ENCODE measurements around the gene ERCC2.
A peak's percentile ranks its signal among the peaks of the same experiment; 100 is the strongest.

ERCC2 gene

DNA sequence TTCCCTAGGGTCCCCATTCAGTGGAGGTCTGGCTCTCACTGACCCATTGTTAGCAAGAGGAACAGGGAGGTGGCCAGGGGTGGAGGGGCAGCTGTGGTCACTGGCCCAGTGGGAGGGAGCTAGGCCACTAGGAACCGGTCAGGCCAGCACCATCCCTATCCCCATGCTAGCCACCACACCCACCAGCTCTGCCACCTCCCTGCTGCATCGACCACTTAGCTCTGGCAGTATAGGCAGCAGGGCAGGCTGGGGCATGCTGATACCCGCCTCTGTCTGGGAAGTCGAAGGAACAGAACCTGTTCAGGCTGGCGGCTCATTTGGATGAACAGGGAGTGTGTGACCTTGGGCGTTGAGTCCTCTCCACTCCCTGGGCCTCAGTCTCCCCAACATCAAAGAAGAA is 29.8 kb upstream of the ERCC2 start:
- no peak for DNase-seq

DNA sequence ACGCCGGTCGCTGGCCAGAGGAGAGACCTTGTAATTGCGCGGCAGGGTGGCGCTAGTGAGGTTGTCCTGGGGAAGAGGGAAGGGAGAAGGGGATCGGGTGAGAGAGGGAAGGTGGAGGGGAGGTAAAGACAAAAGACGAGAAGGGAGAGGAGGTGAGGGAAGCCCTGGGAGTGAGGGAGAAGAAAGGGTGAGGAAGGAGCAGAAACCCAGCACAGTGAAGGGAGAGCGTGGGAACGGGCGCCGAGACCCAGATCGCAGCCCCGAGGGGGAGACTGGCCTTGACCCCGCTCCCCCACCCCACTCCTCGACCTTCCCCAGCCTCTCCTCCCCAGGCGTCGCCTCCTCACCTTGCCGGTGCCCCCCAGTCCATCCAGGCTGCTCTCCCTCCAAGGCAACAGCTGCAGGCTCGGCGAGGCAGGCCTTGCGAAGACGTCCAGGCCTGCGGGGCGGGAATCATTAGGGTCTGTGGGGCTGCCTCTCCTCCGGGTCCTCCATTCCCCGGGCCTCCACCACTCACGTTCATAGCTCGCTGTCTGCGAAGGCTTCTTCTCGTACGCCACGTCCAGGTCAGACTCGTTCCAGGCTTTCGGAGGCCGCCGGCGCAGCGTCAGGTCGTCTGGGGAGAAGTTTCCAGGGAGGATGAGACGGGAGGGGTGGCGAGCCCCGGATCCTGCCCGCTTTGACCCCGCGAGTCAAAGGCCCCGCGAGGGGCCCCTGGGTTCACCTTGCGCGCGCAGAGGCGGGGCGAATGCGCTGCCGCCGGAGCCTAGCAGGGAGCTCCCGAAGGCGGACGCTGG is 25.6 kb upstream of the ERCC2 start:
- peak in 2 of 3 donors; percentile 37 to 42 for DNase-seq

DNA sequence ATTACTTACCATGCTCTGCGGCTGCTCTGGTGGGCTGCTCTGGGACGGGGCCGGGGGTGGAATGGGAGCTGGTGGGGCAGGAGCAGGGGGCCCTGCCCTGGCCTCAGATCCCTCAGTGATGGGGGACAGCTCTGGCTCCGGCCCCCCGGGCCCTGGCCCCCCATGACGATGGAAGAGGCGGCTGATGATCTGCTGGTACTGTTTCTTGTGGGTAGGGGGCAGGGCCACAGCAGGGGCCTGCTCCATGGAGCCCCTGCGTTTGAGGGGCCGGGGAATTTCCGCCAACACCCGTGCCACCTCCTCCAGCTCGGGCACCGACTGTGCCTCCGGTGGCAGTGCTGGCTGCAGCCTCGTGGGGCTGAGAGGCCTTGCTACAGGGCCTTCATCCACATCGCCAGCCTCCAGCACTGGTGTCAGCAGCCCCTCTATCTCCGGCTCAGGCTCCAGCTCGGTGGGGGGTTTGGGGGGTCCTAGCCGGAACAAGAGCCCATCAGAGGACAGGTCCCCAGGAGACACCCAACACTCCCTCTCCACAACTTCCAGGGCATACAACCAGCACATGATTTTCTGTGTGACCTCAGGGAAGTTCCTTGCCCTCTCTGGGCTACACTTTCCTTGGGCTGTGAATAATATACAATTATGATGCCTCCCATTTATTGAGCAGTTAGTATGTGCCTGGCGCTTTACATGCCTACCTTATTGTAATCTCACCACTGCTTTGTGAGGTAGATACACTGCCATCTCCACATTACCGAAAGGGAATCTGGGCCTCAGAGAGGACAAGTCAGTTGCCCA is 21.7 kb upstream of the ERCC2 start:
- DNase-seq: no peak

DNA sequence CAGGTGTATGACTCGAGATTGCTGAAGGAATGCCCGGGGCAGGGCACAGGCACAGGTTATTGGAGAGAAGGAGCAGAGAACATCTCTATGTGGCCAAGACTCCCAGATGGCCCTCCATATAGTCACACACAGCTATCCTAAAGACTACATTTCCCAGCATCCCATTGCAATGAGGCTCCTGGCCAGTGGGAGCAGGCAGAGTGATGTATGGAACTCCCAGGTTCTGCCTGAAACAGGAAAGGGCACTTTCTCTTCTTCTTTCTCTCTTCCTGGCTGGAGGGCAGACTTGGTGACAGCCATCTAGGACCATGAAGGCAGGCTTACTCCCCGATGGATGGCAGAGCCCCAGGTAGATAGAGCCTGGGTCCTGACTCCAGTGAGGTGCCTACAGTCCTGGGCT is 21.0 kb upstream of the ERCC2 start:
- peak; percentile 41 to 50 (median 49) for DNase-seq

DNA sequence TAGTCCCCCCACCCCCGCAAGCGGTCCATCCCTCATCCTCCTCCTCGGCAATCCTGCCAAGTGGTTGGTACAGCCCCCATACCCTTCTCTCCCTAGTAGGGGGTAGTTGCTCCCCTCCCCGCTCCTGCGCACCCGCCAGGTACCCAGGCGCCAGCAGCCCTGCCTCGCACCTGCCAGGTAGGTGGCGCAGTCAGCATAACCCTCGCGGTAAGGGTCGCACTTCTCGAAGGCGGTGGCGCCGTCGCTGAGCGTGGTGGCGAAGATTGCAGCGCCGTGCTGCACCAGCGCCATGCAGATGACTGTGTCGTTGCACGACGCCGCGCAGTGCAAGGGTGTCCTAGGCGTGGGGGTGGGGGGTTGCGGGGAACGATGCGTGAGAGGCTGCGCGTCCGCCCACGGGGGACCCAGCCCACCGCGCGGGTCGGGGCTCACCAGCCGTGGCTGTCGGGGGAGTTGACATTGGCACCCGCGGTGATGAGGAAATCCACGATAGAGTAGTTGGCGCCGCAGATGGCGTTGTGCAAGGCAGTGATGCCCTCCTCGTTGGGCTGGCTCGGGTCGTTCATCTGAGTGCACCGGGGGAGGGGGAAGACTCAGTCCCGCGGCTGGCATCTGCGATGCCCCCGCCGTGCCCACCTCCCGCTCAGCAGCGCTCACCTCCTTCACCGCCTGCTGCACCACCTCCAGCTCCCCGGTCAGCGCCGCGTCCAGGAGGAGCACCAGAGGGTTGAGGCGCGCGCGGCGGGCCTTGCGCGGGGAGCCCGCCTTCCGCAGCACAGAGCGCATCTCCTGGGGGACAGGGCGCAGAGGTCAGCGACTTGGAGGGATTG is 15.2 kb upstream of the ERCC2 start:
- DNase-seq: no peak

DNA sequence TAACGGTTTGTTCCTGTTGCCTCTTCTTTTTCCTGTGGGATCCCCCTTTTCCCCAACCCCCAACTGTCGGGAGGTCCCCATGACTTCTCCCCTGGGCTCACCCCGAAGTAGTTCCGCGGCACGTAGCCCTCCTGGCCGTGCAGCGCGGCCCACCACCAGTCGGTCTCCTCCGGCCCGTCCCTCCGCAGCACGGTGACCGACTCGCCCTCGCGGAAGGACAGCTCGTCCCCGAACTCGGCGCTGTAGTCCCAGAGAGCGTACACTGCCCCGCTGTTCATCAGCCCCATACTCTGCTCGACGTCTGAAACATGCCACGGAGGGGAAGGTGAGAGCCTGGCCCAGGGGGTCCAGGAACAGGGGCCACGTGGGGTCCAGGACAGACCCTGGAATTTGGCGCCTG is 12.1 kb upstream of the ERCC2 start:
- no peak for DNase-seq

DNA sequence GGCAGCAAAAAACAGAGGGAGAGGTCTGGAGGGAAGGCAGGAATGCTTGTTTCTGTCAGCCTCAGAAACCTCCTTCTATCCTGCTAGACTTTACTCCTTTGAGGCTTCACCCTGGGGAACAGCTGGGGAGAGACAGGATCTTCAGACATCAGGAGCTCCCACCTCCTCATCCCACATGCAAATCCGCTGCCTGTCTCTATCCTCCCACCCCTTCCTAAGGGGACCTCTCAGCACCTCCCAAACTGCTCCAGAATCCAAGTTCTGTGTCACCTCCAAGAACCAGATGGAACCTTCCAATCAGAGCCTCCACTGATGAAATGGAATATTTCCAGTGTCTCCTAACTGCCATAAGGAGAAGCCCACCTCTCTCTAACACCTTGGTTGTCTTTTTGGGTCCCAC is 9.7 kb upstream of the ERCC2 start:
- DNase-seq: no peak

DNA sequence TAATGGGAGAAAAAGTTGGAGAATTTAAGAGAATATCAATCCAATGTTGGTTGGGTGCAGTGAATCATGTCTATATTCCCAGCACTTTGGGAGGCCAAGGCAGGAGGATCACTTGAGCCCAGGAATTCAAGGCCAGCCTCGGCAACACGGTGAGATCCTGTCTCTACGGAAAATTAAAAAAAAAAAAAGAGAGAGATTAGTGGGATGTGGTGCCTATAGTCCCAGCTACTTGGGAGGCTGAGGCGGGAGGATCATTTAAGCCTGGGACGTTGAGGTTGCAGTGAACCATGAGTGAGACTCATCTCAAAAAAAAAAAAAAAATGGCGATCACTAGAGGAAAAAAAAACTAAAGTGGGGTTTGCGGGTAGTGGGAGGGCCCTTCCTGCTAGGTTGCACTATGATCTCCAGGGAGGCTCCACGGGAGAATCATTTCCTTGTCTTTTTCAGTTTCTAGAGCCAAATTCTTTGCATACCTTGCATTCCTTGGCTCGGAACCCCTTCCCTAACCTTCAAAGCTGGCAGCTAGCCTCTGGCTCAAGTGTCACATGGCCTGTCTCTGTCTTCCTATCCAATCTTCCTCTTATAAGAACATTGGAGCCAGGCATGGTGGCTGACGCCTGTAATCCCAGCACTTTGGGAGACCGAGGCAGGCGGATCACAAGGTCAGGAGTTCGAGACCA is 5.8 kb upstream of the ERCC2 start:
- DNase-seq: no peak

DNA sequence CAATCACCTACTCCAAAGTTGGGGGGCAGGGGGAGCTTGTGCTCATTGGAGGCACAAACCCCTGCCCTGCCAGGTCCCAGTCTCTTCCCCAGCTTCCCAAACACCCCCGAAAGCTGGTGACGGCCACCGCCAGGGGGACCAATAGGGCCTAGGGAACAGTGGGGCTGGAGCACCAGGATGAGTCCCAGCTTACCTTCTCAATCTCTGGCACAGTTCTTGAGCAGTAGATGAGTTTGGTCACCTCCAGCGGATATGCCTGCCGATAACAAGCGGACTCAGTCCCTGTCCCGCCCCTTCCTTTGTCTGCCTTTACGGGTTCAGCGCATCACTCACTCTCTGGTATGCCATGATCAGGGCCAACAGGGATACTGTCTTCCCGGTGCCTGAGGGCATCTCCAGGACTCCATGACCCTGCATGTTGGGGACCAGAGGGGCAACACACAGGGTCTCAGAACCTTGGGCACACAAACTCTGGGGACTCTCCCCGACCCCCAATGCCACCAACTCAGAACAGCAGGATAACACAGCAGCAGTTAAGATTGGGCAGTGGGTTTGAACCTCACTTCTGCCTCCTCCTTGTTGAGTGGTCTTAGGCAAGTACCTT is 1.5 kb downstream of the ERCC2 start:
- no peak for DNase-seq

DNA sequence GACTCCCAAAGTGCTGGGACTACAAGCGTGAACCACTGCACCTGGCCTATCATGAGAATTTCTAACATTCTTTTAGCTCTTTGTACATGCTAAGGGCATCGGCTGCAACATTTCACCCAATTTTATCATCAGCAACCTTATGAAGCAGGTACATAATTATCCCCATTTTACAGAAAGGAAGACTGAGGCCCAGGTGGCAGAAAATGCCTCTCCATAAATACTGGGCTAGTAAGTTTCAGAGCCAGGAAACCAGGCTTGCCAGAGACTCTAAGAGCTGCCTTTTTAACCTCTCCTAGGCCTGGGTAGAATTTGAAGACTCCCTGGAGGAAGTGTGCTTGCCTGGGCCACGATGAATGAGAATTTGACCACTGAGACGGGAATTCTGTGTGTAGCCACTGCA is 2.2 kb downstream of the ERCC2 start:
- DNase-seq: no peak

DNA sequence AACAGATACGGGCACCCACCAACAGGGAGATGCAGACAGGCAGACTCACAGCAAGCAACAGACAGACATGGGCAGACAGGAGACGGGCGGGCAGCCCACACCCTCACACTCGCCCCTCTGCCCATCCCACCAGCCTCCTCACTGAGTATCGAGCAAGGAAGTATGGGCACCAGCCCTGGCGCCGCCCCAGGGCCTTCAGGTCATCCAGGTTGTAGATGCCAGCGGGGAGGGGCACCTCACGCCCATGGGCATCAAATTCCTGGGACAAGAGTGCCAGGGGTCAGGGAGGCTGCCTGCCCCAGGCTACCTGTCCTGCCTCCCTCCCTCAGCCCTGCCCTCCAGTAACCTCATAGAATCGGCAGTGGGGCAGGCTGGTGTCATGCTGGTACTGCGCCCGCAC is 5.7 kb downstream of the ERCC2 start:
- no peak for DNase-seq

DNA sequence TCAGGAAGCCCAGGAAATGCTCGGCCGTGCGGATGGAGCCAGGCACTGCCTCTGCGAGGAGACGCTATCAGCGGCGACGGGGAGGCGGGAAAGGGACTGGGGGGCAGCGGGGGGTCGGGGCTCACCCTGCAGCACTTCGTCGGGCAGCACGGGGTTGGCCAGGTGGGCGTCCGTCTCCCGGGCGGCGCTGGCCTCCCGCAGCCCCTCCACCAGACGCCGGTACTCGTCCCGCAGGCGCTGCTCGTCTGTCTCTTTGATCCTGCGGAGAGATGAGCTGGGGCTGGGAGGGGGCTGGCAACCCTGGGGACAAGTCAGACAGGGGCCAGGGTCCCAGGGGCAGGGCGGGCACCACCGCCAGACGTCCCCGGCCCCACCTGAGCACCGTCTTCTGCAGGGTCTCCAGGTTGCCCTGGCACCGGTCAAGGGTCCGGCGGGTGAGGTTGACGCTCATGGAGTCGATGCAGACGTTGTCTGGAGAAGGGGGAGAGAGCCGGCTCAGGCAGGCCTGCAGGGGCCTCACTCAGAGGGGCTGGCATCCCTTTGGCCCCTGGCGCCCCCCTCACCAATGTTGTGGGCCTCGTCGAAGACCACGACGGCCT is 6.4 kb downstream of the ERCC2 start:
- DNase-seq: no peak

DNA sequence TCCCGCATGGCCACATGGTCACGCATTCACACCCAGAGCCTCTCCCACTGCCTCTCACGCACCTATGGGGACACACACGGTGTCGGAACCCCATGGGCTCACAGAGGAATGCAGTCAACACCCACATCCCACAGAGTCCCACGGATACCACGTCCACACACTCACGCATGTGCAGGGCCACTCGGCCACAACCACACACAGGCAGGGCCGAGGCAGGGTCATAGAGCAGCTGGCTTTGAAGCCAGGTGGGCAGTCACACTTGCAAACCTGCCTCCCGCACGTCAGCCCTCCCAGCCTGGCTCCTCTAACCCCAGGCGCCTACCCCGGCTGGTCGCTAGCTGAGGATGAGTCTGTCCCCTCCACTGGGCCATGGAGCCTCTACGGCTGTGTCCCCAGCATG is 8.1 kb downstream of the ERCC2 start:
- DNase-seq: no peak

DNA sequence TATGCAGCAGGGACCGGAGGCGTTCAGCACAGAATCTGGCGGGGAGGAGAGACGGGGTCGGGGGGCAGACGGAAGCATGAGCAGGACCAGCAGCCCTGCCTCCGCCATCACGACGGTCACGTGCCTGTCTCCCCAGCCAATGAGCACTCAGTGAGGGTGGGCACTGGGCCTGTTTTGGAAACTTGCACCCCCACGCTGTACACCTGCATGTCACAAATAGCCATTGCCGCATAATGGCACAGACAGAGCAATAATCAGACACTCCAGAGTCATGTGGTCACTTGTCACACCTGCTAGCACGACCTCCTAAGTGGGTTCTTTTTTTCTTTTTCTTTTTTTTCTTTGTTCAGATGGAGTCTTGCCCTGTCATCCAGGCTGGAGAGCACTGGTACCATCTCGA is 8.8 kb downstream of the ERCC2 start:
- no peak for DNase-seq

DNA sequence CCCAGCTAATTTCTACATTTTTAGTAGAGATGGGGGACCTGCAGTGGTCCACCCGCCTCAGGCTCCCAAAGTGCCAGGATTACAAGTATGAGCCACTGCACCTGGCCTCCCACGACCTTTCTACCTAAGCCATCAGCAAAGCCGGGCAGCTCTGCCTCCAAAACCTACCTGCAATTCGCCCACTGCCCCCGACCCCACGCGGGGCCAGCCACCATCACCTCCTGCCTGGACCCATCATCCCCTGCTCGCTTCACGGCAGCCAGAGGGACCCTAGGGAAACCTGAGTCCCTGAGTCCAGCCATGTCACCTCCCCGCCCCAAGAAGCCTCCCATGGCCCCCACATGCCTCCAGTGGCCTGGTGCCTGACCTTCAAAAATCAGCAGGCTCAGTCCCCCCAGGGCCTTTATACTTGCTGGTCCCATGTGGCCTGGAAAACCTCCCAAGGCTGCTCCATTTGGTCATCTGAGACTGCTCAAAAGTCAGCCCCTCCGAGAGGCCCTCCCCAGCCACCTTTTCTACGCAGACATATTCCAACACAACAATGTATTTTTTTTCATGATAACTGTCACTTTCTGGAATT is 12.1 kb downstream of the ERCC2 start:
- DNase-seq: no peak

DNA sequence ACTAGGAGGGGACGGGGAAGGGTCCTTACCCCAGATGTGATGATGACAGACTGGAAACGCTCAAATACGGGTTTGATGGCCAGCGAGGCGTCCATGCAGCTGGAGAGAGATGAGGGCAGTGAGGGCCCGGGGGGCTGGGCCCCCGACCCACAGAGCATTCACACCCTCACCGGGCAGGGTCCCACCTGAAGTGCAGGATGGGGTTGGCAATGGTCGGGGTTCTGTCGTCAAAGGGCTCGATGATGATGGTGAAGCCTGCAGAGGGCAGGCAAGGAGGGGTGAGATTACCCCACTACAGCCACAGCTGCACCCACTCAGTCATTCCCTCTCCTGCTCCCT is 13.0 kb downstream of the ERCC2 start:
- no peak for DNase-seq

DNA sequence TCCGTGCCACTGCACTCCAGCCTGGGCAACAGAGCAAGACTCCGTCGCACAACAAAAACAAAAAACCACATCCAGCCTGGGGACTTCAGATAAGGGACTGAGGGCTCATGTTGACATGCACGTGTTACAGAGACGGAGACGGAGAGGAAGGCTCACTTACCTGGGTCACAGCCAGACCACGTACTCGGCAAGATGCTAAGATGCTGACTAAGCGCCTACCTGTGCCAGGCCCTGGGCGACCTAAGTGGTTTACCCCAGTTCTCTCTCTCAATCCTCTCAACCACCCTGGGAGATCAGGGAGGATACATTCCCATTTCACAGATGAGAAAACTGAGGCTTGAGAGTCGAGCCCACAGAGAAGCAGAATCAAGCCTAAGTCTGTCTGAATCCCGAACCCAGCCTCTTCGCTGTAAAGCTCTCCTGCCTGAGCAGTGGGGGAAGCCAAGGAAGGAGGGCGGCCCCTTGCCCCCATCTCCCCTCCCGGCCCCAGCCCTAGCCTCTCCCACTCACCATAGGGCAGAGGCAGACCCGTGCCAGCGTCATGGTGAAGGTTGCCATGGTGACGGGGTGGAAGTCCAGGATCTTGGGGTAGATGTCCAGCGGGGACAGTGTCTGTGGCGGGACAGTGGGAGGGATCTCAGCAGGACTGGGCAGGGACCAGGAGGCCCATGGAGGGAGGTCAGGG is 13.5 kb downstream of the ERCC2 start:
- no peak for DNase-seq

DNA sequence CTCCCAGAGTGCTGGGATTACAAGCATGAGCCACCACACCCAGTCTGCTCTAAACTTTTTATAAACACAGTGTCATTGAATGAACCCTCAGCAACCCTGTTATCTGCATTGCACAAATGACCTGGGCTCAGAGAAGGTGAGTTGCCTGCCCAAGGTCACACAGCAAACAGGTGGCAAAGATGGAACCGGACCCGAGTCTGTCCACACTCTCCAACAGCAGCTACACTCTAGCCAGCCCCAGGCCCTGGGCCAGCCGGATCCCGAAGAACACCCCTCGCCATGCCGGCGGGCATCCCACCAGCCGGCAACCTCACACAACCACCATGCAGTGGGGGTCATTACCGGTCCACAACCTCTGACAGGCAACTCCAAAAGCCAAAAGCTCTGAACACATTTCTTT is 14.5 kb downstream of the ERCC2 start:
- DNase-seq: no peak

DNA sequence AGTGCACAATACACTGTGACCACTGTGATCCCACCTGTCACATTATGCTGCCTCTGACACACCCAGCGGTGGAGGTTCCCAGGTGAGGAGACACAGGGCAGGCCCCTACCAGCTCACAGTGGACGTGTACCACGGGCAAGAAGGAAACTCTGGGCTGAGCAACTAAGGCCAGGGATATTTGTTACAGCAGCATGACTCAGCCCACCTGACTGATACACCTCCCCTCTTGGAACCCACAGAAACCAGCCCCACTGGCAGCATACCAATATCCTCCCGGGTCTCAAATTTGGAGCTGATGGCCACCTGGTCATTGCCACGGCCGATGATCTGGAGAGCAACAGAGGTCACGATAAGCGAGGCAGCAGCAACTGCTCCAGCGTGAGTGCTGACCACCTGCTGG is 15.0 kb downstream of the ERCC2 start:
- DNase-seq: no peak

DNA sequence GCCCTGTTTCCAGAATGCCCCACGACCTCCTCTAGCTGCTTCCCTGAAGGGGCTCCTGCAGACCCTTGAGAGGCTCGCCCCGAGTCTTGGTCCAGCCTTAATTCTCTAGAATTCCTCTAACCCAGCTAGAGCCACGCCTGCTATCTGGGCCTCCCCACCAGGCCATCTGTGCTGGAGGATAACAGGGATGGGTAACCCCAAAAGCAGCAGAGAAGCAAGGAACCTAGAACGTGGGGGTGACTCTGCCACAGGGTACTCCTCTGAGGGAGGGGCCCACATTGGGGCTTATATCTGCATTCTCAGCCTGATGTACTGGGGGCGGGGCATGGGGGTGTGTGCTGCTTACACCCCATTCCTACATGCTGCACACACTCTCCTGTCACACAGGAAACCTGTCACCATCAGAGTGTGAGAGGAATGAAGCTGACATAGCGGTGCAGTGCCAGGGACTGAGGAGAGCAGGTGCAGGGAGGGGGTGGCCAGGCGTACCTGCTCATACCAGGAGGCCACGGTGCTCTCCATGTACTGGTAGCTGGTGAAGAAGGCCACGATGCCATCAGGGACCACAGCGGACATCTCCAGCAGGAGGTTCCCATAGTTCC is 16.0 kb downstream of the ERCC2 start:
- no peak for DNase-seq

Measured in suppressor macrophage treated with lipopolysaccharide for 1 hour (primary cell).